ENCODE measurements around the gene PPP1R13B.

Gene PPP1R13B

GRCh38 chr14:103879570-103880347 lies 32.4 kb upstream of the PPP1R13B start:
- no peak for DNase-seq

GRCh38 chr14:103879118-103879569 lies 31.8 kb upstream of the PPP1R13B start:
- DNase-seq = no peak

- DNase-seq = no peak
Measured at GRCh38 chr14:103878180-103878579, 30.8 kb upstream of the PPP1R13B start.

- no peak for DNase-seq
Measured at GRCh38 chr14:103875010-103875409, 27.6 kb upstream of the PPP1R13B start.

GRCh38 chr14:103872481-103873113 lies 25.2 kb upstream of the PPP1R13B start:
- DNase-seq = no peak

- peak; percentile 75 for DNase-seq
Measured at GRCh38 chr14:103871596-103872480, 24.5 kb upstream of the PPP1R13B start.

GRCh38 chr14:103870891-103871595 lies 23.7 kb upstream of the PPP1R13B start:
- no peak for DNase-seq

- no peak for DNase-seq
Measured at GRCh38 chr14:103870144-103870876, 22.9 kb upstream of the PPP1R13B start.

- DNase-seq = no peak
Measured at GRCh38 chr14:103869406-103870143, 22.2 kb upstream of the PPP1R13B start.

- DNase-seq = no peak
Measured at GRCh38 chr14:103868242-103868897, 21.0 kb upstream of the PPP1R13B start.

GRCh38 chr14:103867523-103867953 lies 20.2 kb upstream of the PPP1R13B start:
- DNase-seq = no peak

GRCh38 chr14:103867020-103867419 lies 19.6 kb upstream of the PPP1R13B start:
- no peak for DNase-seq

- no peak for DNase-seq
Measured at GRCh38 chr14:103863245-103863644, 15.9 kb upstream of the PPP1R13B start.

GRCh38 chr14:103862393-103862782 lies 15.0 kb upstream of the PPP1R13B start:
- no peak for DNase-seq

GRCh38 chr14:103861413-103862392 lies 14.3 kb upstream of the PPP1R13B start:
- DNase-seq = no peak

GRCh38 chr14:103859416-103860202 lies 12.2 kb upstream of the PPP1R13B start:
- no peak for DNase-seq

GRCh38 chr14:103858063-103858781 lies 10.8 kb upstream of the PPP1R13B start:
- DNase-seq = no peak

GRCh38 chr14:103857256-103857655 lies 9.9 kb upstream of the PPP1R13B start:
- no peak for DNase-seq

All from activated gamma-delta T cell treated with Interleukin-2 at 50 U/mL for 16 hours (primary cell).